ENCODE data around the gene CDH23. TPM values are rescaled to one million over a fixed set of nuclear protein-coding genes. Genes with fewer than 3 reads are reported as not detected.

The CDH23 gene
- total and polyA plus RNA-seq, 4 experiments from 2014 or later, result 1.8 to 5.4 (median 3.6) TPM

GRCh38 chr10:71589617-71590551 lies 193.2 kb downstream of the CDH23 start:
- intact Hi-C loops (cut with micrococcal nuclease), result no loop called here
- H3K27me3 ChIP-seq (ENCODE audit: insufficient read depth, low read length), result no peaks in the 10 kb centered on the region
- no peaks in the 10 kb centered on the region for H3K36me3 ChIP-seq (ENCODE audit: insufficient read depth, low read length)
- Mint-ChIP-seq H3K4me3 (no peak overlapping the region), H3K4me1 (no peaks in the 10 kb centered on the region), H3K9me3 (no peaks in the 10 kb centered on the region), H3K36me3 (no peaks in the 10 kb centered on the region), H3K27me3 (peaks cover 1 to 5% of the 10 kb centered on the region in 2 donors), H3K27ac (no peak overlapping the region)
- DNase-seq, result no peak
- ChIA-PET POLR2A (ENCODE audit: partially characterized antibody) (no interaction called here), CTCF (ENCODE audit: partially characterized antibody) (no interaction called here)
- no peaks in the 10 kb centered on the region for H3K4me1 ChIP-seq (ENCODE audit: insufficient read depth, low read length)
- no peak overlapping the region for H3K27ac ChIP-seq (ENCODE audit: low read depth, low read length)
- H3K4me3 ChIP-seq (ENCODE audit: low read length in 2 of 2), result no peak overlapping the region
- H3K9me3 ChIP-seq (ENCODE audit: control insufficient read depth in 1 of 2, low read length in 2 of 2), result no peaks in the 10 kb centered on the region

- no peak for DNase-seq
- H3K27me3 Mint-ChIP-seq, result peaks cover 1 to 5% of the 10 kb centered on the region in 2 donors
- ChIA-PET CTCF (ENCODE audit: partially characterized antibody) (no interaction called here), POLR2A (ENCODE audit: partially characterized antibody) (no interaction called here)
- intact Hi-C loops (cut with micrococcal nuclease), result no loop called here
- no peak overlapping the region for H3K27ac ChIP-seq (ENCODE audit: low read depth, low read length)
- H3K36me3 ChIP-seq (ENCODE audit: insufficient read depth, low read length), result no peaks in the 10 kb centered on the region
- no peak overlapping the region for H3K4me3 Mint-ChIP-seq
- no peaks in the 10 kb centered on the region for H3K9me3 ChIP-seq (ENCODE audit: control insufficient read depth in 1 of 2, low read length in 2 of 2)
- H3K27ac Mint-ChIP-seq, result peak overlapping the region in 1 of 7 donors; percentile 70
- H3K27me3 ChIP-seq (ENCODE audit: insufficient read depth, low read length), result no peaks in the 10 kb centered on the region
- no peak overlapping the region for H3K4me3 ChIP-seq (ENCODE audit: low read length in 2 of 2)
- no peaks in the 10 kb centered on the region for H3K36me3 Mint-ChIP-seq
- H3K4me1 Mint-ChIP-seq, result no peaks in the 10 kb centered on the region
- H3K4me1 ChIP-seq (ENCODE audit: insufficient read depth, low read length), result no peaks in the 10 kb centered on the region
- no peaks in the 10 kb centered on the region for H3K9me3 Mint-ChIP-seq
Observed at GRCh38 chr10:71590781-71591350, 194.1 kb downstream of the CDH23 start.

- CTCF ChIA-PET (ENCODE audit: partially characterized antibody), result no interaction called here
- H3K4me3 ChIP-seq (ENCODE audit: low read length in 2 of 2), result no peak overlapping the region
- Mint-ChIP-seq H3K27ac (no peak overlapping the region), H3K36me3 (no peaks in the 10 kb centered on the region), H3K4me1 (no peaks in the 10 kb centered on the region), H3K27me3 (peaks cover 1 to 2% of the 10 kb centered on the region in 2 donors), H3K4me3 (no peak overlapping the region), H3K9me3 (no peaks in the 10 kb centered on the region)
- H3K27ac ChIP-seq (ENCODE audit: low read depth, low read length), result no peak overlapping the region
- POLR2A ChIA-PET (ENCODE audit: partially characterized antibody), result no interaction called here
- H3K9me3 ChIP-seq (ENCODE audit: control insufficient read depth in 1 of 2, low read length in 2 of 2), result no peaks in the 10 kb centered on the region
- H3K4me1 ChIP-seq (ENCODE audit: insufficient read depth, low read length), result no peaks in the 10 kb centered on the region
- H3K27me3 ChIP-seq (ENCODE audit: insufficient read depth, low read length), result no peaks in the 10 kb centered on the region
- intact Hi-C loops (cut with micrococcal nuclease), result no loop called here
- no peaks in the 10 kb centered on the region for H3K36me3 ChIP-seq (ENCODE audit: insufficient read depth, low read length)
- no peak for DNase-seq
Observed at GRCh38 chr10:71594934-71595571, 198.3 kb downstream of the CDH23 start.

GRCh38 chr10:71595649-71596048 lies 198.9 kb downstream of the CDH23 start:
- no peaks in the 10 kb centered on the region for H3K9me3 ChIP-seq (ENCODE audit: control insufficient read depth in 1 of 2, low read length in 2 of 2)
- H3K27ac Mint-ChIP-seq, result no peak overlapping the region
- no peak overlapping the region for H3K4me3 Mint-ChIP-seq
- H3K27me3 Mint-ChIP-seq, result peaks cover 1 to 2% of the 10 kb centered on the region in 2 donors
- H3K4me3 ChIP-seq (ENCODE audit: low read length in 2 of 2), result no peak overlapping the region
- H3K4me1 ChIP-seq (ENCODE audit: insufficient read depth, low read length), result no peaks in the 10 kb centered on the region
- ChIA-PET POLR2A (ENCODE audit: partially characterized antibody) (no interaction called here), CTCF (ENCODE audit: partially characterized antibody) (interaction anchor here (1.0 kb wide), 1 partner anchor 14 kb away, joined by 4 read pairs; no protein-coding TSS in a partner anchor)
- H3K27me3 ChIP-seq (ENCODE audit: insufficient read depth, low read length), result no peaks in the 10 kb centered on the region
- no peaks in the 10 kb centered on the region for H3K36me3 ChIP-seq (ENCODE audit: insufficient read depth, low read length)
- no peaks in the 10 kb centered on the region for H3K36me3 Mint-ChIP-seq
- no peaks in the 10 kb centered on the region for H3K9me3 Mint-ChIP-seq
- intact Hi-C loops (cut with micrococcal nuclease), result no loop called here
- no peaks in the 10 kb centered on the region for H3K4me1 Mint-ChIP-seq
- DNase-seq, result no peak
- H3K27ac ChIP-seq (ENCODE audit: low read depth, low read length), result no peak overlapping the region

- H3K27me3 ChIP-seq (ENCODE audit: insufficient read depth, low read length), result no peaks in the 10 kb centered on the region
- H3K27me3 Mint-ChIP-seq, result peaks cover 1 to 2% of the 10 kb centered on the region in 2 donors
- no peaks in the 10 kb centered on the region for H3K36me3 Mint-ChIP-seq
- no peaks in the 10 kb centered on the region for H3K4me1 ChIP-seq (ENCODE audit: insufficient read depth, low read length)
- no peak overlapping the region for H3K4me3 ChIP-seq (ENCODE audit: low read length in 2 of 2)
- H3K9me3 ChIP-seq (ENCODE audit: control insufficient read depth in 1 of 2, low read length in 2 of 2), result no peaks in the 10 kb centered on the region
- H3K27ac Mint-ChIP-seq, result no peak overlapping the region
- H3K4me3 Mint-ChIP-seq, result no peak overlapping the region
- H3K27ac ChIP-seq (ENCODE audit: low read depth, low read length), result no peak overlapping the region
- H3K4me1 Mint-ChIP-seq, result no peaks in the 10 kb centered on the region
- DNase-seq, result no peak
- H3K36me3 ChIP-seq (ENCODE audit: insufficient read depth, low read length), result no peaks in the 10 kb centered on the region
- no peaks in the 10 kb centered on the region for H3K9me3 Mint-ChIP-seq
- POLR2A ChIA-PET (ENCODE audit: partially characterized antibody), result no interaction called here
- intact Hi-C loops (cut with micrococcal nuclease), result no loop called here
- CTCF ChIA-PET (ENCODE audit: partially characterized antibody), result interaction anchor here (1.0 kb wide), 1 partner anchor 13 kb away, joined by 4 read pairs; no protein-coding TSS in a partner anchor
Observed at GRCh38 chr10:71596127-71596526, 199.4 kb downstream of the CDH23 start.

GRCh38 chr10:71596759-71597158 lies 200.0 kb downstream of the CDH23 start:
- DNase-seq, result no peak
- Histone ChIP-seq H3K9me3 (ENCODE audit: control insufficient read depth in 1 of 2, low read length in 2 of 2) (no peaks in the 10 kb centered on the region), H3K4me3 (ENCODE audit: low read length in 2 of 2) (no peak overlapping the region), H3K4me1 (ENCODE audit: insufficient read depth, low read length) (no peaks in the 10 kb centered on the region), H3K27ac (ENCODE audit: low read depth, low read length) (no peak overlapping the region), H3K27me3 (ENCODE audit: insufficient read depth, low read length) (no peaks in the 10 kb centered on the region), H3K36me3 (ENCODE audit: insufficient read depth, low read length) (no peaks in the 10 kb centered on the region)
- Mint-ChIP-seq H3K4me3 (no peak overlapping the region), H3K36me3 (no peaks in the 10 kb centered on the region), H3K4me1 (no peaks in the 10 kb centered on the region), H3K9me3 (no peaks in the 10 kb centered on the region), H3K27me3 (peaks cover 1 to 2% of the 10 kb centered on the region in 2 donors), H3K27ac (no peak overlapping the region)
- ChIA-PET CTCF (ENCODE audit: partially characterized antibody) (interaction anchor here (1.0 kb wide), 1 partner anchor 12 kb away, joined by 4 read pairs; no protein-coding TSS in a partner anchor), POLR2A (ENCODE audit: partially characterized antibody) (no interaction called here)
- intact Hi-C loops (cut with micrococcal nuclease), result no loop called here

- Histone ChIP-seq H3K27me3 (ENCODE audit: insufficient read depth, low read length) (no peaks in the 10 kb centered on the region), H3K27ac (ENCODE audit: low read depth, low read length) (no peak overlapping the region), H3K4me1 (ENCODE audit: insufficient read depth, low read length) (no peaks in the 10 kb centered on the region), H3K36me3 (ENCODE audit: insufficient read depth, low read length) (no peaks in the 10 kb centered on the region), H3K4me3 (ENCODE audit: low read length in 2 of 2) (no peak overlapping the region), H3K9me3 (ENCODE audit: control insufficient read depth in 1 of 2, low read length in 2 of 2) (no peaks in the 10 kb centered on the region)
- Mint-ChIP-seq H3K36me3 (no peaks in the 10 kb centered on the region), H3K4me1 (no peaks in the 10 kb centered on the region), H3K27ac (no peak overlapping the region), H3K27me3 (peaks cover 0 to 2% of the 10 kb centered on the region in 2 donors), H3K4me3 (no peak overlapping the region), H3K9me3 (no peaks in the 10 kb centered on the region)
- intact Hi-C loops (cut with micrococcal nuclease), result no loop called here
- POLR2A ChIA-PET (ENCODE audit: partially characterized antibody), result no interaction called here
- no peak for DNase-seq
- CTCF ChIA-PET (ENCODE audit: partially characterized antibody), result no interaction called here
Observed at GRCh38 chr10:71597821-71598498, 201.2 kb downstream of the CDH23 start.

All from CD4-positive, alpha-beta memory T cell (primary cell).